Mucosa of descending colon (tissue), 3 donors: ENCODE results near the gene TMEM200A. TPM values are rescaled to one million over a fixed set of nuclear protein-coding genes. Genes with fewer than 3 reads are reported as not detected.

Experiments used
- ATAC-seq: fragments of 200-7000 bp; cut with Tn5 transposase; one replicate; pipeline ENCODE4 v1.9.1; 2020; ENCODE audit warnings: mild to moderate bottlenecking, moderate library complexity
- DNase-seq, 3 donors: peaks; one replicate each; pipeline ENCODE4 v3.0.0-alpha.2; 2020
- H3K36me3 ChIP-seq: fragments of 200-600 bp; one replicate; pipeline ENCODE4 v1.8.0; 2021; ENCODE audit warnings: low read depth, mild to moderate bottlenecking
- H3K4me1 ChIP-seq: fragments of 200-600 bp; one replicate; pipeline ENCODE4 v1.8.0; 2021; ENCODE audit warnings: low read depth, mild to moderate bottlenecking
- H3K4me3 ChIP-seq: fragments of 200-600 bp; one replicate; pipeline ENCODE4 v1.8.0; 2021; ENCODE audit warnings: mild to moderate bottlenecking
- H3K9me3 ChIP-seq: fragments of 200-600 bp; one replicate; pipeline ENCODE4 v1.8.0; 2021; ENCODE audit warnings: mild to moderate bottlenecking
- intact Hi-C, 2 donors: fragments of 100-400 bp; cut with DNase I in 1 of 2; cut with micrococcal nuclease in 1 of 2; formaldehyde crosslinking; loops; one replicate each; pipeline versions ENCODE4 v1.11.0 to v1.11.1; 2022; cut with DNase I, micrococcal nuclease
- long read RNA-seq, 2 donors: library from polyadenylated mRNA; unstranded; transcript quantifications; one replicate each; pipeline ENCODE4 v2.0.0, GENCODE V29; 2019 to 2021
- total RNA-seq, 3 donors: library from RNA; stranded (reverse); fragmentation: NEBNext Ultra II Directional in 2 of 3; extraction: Animal tissue kit (Norgen Biotek cat#: 25700) in 2 of 3; gene quantifications; one replicate each; pipeline versions ENCODE4 v1.2.1 to v1.2.4, GENCODE V29; 2021 to 2023
- TF ChIP-seq, protein P1 (sequence below): fragments of 200-600 bp; IDR thresholded peaks from one replicate; pipeline ENCODE4 v1.8.0; 2022; ENCODE audit warnings: antibody characterized with exemption, mild to moderate bottlenecking
- donor health status: DM: no; HTN: no; CAD: no; lungs with moderate emphysema.
- donor health status: DM: no; HTN: no; CAD: no.
- donor health status: DM: no; HTN: yes; CAD: no.

The TMEM200A gene
- total RNA-seq = 10 to 100 TPM in 1 of 3 donors, 1 to 10 TPM in 2; 8.1 to 60.4 (median 8.6) TPM
- long read RNA-seq, donor 1, transcript TMEM200A-201 (3 exons, 3,512 nt) = major isoform, 5 of 10 reads
- long read RNA-seq, donor 1, partial matches to known transcripts = 0 of 10 reads
- long read RNA-seq, donor 1, other reads (novel, unspliced or antisense) = 3 of 10 reads
- long read RNA-seq, donor 2, transcript TMEM200A-201 (3 exons, 3,512 nt) = major isoform, 5 of 10 reads
- long read RNA-seq, donor 2, partial matches to known transcripts = 0 of 10 reads
- long read RNA-seq, donor 2, other reads (novel, unspliced or antisense) = 1 of 10 reads

DNA sequence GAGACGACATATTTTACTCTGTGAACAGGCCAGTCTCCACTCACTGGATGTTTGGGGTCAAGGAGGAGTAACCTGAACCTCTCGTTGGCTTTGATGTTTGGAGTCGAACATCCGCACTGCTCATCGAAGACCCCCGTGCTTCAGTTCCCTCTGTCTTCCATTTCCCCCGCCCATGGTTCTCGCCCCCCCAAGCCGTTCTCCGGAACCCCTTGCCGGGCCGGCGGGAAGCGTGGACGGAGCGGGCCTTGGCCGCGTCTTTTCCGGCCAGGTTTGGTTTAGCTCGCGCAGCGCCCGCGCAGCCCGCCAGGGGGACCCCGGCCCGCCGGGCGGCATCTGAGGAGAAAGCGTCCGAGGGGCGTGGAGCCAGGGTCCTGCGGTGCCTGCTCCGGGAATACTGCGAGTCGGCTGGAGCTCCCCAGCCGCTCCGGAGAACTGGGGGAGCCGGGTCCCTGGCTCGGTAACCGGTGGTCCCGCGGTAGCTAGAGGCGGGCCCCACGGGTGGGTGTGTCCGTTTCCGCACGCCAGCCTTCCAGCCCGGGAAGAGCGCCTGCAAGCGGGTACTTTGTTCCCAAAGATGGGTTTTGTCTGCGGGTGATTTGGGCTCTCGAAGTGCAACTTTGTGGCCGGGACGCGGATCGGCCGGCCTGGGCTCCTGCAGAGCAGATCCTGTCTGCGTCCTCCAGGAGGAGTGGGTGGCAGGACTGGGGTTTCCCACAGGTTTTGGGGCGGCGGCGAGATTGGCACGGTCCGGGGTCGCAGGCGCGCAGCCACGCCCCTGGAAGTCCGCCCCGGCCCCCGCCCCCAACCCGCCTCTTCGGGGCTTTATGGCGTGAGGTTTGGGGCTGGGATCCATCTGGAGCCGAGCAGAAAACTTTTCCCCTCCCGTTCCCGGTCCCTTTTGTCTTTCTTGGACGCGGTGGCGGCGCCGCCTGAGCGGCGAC is at the start of gene TMEM200A:
TMEM200A (plus strand) TSS at position 852 of the 941 bp plus-strand sequence. CDS start 74,406 bp downstream, outside the sequence.
- DNase-seq (peak; percentile 73 to 83 (median 74)), ATAC-seq (peak; percentile 75)
- intact Hi-C loops = no loop called here
- Histone ChIP-seq H3K4me3 (peak within 1 kb of the TSS; percentile 38), H3K36me3 (no peaks in the 10 kb centered on the region), H3K4me1 (peaks cover 9% of the 10 kb centered on the region), H3K9me3 (no peaks in the 10 kb centered on the region)
- TF ChIP-seq, protein P1, sequence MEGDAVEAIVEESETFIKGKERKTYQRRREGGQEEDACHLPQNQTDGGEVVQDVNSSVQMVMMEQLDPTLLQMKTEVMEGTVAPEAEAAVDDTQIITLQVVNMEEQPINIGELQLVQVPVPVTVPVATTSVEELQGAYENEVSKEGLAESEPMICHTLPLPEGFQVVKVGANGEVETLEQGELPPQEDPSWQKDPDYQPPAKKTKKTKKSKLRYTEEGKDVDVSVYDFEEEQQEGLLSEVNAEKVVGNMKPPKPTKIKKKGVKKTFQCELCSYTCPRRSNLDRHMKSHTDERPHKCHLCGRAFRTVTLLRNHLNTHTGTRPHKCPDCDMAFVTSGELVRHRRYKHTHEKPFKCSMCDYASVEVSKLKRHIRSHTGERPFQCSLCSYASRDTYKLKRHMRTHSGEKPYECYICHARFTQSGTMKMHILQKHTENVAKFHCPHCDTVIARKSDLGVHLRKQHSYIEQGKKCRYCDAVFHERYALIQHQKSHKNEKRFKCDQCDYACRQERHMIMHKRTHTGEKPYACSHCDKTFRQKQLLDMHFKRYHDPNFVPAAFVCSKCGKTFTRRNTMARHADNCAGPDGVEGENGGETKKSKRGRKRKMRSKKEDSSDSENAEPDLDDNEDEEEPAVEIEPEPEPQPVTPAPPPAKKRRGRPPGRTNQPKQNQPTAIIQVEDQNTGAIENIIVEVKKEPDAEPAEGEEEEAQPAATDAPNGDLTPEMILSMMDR = peak; percentile 51

DNA sequence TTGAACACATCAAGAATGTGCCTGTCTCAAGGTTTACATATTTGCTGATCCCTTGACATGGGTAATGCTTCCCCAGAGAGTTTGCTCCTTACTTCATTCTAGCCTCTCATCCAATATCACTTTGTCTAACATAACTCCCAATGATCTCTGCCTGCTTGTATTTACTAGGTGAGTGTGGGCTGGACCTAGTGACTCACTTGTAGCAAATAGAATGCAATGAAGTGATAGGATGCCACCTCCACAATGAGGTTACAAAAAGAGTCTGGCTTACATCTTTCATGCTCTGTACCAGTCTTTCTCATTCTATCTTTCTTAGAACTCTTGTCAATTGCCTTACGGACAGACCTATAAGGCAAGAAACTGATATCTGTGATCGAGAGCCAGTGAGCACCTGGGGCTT is 44.9 kb upstream of the TMEM200A start:
- Histone ChIP-seq H3K4me1 (no peaks in the 10 kb centered on the region), H3K9me3 (no peaks in the 10 kb centered on the region), H3K36me3 (no peaks in the 10 kb centered on the region), H3K4me3 (no peak overlapping the region)
- TF ChIP-seq, protein P1 = no peak
- no peak for DNase-seq
- ATAC-seq = no peak
- intact Hi-C loops = loop anchor here (10.0 kb wide), 2 partner anchors 524 to 554 kb away; no protein-coding TSS in a partner anchor

DNA sequence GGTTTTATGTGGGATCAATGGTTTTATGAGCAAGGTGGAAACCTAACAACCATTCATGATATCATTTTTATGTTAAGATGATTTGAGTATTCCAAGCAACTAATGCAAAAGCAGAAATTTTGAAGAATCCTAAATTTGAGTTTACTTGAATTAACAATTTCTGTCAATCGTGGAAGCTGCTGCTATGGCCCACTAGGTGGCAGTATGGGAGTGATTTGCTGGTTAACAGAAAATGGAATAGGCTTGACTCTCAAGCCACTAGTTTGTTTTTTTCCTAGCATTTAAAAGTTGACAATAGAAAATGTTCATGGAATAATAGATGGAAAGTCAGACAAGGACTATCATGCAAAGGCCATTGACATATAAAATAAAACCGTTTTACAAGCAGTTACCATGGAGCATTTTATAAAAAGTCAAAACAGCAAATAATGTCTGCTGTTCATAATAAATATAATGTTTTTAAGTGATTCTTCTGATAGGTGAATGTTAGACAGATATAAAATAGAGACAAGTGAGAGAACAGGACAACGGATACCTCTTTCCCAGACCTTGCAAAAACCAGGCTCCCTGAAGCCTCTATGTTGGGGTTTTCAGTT is 43.0 kb upstream of the TMEM200A start:
- intact Hi-C loops = loop anchor here (2.0 to 10.0 kb wide), 3 partner anchors 376 to 552 kb away; no protein-coding TSS in a partner anchor
- TF ChIP-seq, protein P1 = peak; percentile 77
- ATAC-seq (peak; percentile 77), DNase-seq (peak in 2 of 3 donors; percentile 31 to 72)
- H3K4me3 ChIP-seq = no peak overlapping the region
- H3K4me1 ChIP-seq = no peaks in the 10 kb centered on the region
- no peaks in the 10 kb centered on the region for H3K9me3 ChIP-seq
- no peaks in the 10 kb centered on the region for H3K36me3 ChIP-seq

DNA sequence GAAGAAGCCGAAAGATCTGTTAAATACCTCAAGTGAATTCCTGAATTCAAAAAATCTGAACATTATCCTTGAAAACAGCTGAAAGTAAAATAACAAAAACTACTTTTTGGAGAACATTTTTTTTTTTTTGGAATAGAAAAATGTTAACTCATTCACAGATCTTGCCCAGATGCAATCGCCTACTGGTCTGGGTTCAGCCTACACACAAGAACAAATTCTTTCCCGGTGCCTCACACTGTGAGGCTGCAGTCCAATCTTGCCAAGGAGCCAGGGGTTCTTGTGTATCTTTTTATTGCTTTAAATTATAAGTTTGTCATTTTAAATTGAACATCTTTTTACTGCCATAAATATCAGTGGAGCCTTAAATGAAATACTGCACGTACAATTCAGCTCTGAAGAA is 41.2 kb upstream of the TMEM200A start:
- Histone ChIP-seq H3K9me3 (no peaks in the 10 kb centered on the region), H3K36me3 (no peaks in the 10 kb centered on the region), H3K4me3 (no peak overlapping the region), H3K4me1 (no peaks in the 10 kb centered on the region)
- TF ChIP-seq, protein P1 = no peak
- ATAC-seq (no peak), DNase-seq (no peak)
- intact Hi-C loops = loop anchor here (10.0 kb wide), 2 partner anchors 520 to 550 kb away; no protein-coding TSS in a partner anchor

DNA sequence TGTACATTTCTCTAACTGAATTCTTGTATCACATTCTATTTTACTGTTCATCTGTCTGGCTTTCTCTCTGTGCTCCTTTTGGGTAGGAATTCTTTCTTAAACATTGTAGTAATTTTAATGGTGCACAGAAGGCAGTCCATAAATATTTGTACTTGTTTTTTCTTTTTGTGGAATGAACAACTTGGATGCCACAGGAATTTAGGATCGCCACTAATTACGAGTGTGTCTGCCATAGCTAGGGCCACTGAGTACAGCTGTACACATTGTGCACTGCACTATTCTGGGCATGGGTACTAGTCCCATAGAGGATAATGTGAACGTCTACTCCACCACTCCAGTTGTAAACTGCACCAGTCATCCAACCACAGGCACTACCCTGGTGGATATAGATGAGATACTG is 39.3 kb upstream of the TMEM200A start:
- TF ChIP-seq, protein P1 = no peak
- intact Hi-C loops = loop anchor here (10.0 kb wide), 2 partner anchors 518 to 548 kb away; no protein-coding TSS in a partner anchor
- no peak for DNase-seq
- H3K4me3 ChIP-seq = no peak overlapping the region
- H3K9me3 ChIP-seq = no peaks in the 10 kb centered on the region
- H3K36me3 ChIP-seq = no peaks in the 10 kb centered on the region
- no peaks in the 10 kb centered on the region for H3K4me1 ChIP-seq
- ATAC-seq = no peak
